ENCODE measurements around the gene ETV6.

Gene ETV6

DNA sequence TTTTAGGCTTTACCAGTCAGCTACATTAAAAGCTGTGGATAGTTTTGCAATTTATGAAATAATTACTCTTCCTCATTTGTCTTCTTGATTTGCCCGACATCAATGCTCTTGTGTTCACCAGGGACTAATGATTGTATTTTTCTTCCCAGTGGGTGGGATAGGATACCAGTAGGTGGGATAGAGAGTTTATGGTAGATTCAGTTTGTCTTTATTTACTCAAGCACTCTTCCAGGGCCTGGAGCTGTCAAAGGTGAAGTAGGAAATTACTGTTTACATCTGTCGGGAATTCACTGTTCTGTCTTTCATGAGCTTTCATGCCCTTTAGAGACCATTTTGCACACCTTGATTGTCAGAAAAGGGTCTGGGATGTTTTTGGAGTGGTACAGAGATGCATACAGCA, 36.6 kb downstream of the ETV6 start:
- Histone ChIP-seq H3K4me1 (ENCODE audit: control insufficient read depth, insufficient read depth, low read length) (peaks cover 7% of the 10 kb centered on the region), H3K36me3 (ENCODE audit: insufficient read depth, low read length) (no peaks in the 10 kb centered on the region), H3K4me3 (ENCODE audit: low read length) (no peak overlapping the region), H3K27me3 (ENCODE audit: control insufficient read depth, insufficient read depth, low read length) (no peaks in the 10 kb centered on the region), H3K9me3 (replicated peaks; ENCODE audit: low read length) (no peaks in the 10 kb centered on the region), H3K9ac (ENCODE audit: low read depth, low read length) (no peak overlapping the region), H3K4me2 (ENCODE audit: low read length) (no peak overlapping the region)

DNA sequence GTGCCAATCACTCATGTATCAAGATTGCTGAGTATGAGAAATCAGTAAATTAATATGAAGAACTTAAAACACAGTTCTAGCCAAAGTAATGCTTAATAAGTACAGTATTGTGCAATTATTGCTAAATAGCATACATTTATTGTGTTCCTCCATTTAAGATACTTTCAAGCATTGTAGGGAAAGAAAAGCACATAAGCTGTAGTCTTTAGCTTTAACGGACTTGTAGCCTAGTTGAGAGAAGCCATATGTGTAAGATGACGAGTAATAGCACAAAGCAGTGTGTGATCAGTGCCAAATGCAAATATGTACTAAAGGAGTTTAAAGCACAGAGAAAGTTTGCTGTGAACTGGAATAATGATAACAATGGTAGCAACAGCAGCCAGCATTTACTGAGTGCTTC, 38.1 kb downstream of the ETV6 start:
- H3K4me3 ChIP-seq (ENCODE audit: low read length), result no peak overlapping the region
- H3K36me3 ChIP-seq (ENCODE audit: insufficient read depth, low read length), result no peaks in the 10 kb centered on the region
- no peak overlapping the region for H3K4me2 ChIP-seq (ENCODE audit: low read length)
- peaks cover 7% of the 10 kb centered on the region for H3K4me1 ChIP-seq (ENCODE audit: control insufficient read depth, insufficient read depth, low read length)
- H3K9ac ChIP-seq (ENCODE audit: low read depth, low read length), result no peak overlapping the region
- no peaks in the 10 kb centered on the region for H3K9me3 ChIP-seq (replicated peaks; ENCODE audit: low read length)
- H3K27me3 ChIP-seq (ENCODE audit: control insufficient read depth, insufficient read depth, low read length), result no peaks in the 10 kb centered on the region

DNA sequence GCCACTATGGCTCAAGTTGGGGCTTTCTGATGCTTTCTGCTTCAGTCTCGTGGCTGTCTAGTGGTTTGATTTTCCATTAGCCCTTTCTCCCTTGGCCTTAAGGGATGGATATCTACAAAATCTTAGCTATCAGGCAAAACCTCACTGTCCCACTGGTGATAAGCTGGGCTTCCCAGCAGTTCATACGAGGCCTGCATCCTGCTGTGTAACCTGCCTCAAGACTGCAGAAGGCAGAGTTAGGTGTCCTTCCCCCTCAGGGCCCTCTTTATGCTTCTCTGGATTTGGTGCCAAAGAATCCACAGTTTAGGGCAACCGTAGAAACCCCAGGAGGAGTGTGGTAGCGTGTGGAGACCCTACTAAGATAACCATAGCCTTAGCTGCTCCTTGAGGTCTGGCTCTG, 38.9 kb downstream of the ETV6 start:
- Histone ChIP-seq H3K36me3 (ENCODE audit: insufficient read depth, low read length) (no peaks in the 10 kb centered on the region), H3K9me3 (replicated peaks; ENCODE audit: low read length) (no peaks in the 10 kb centered on the region), H3K4me3 (ENCODE audit: low read length) (no peak overlapping the region), H3K9ac (ENCODE audit: low read depth, low read length) (no peak overlapping the region), H3K4me1 (ENCODE audit: control insufficient read depth, insufficient read depth, low read length) (peaks cover 7% of the 10 kb centered on the region), H3K27me3 (ENCODE audit: control insufficient read depth, insufficient read depth, low read length) (no peaks in the 10 kb centered on the region), H3K4me2 (ENCODE audit: low read length) (no peak overlapping the region)

GRCh38 chr12:11688831-11689230, 39.4 kb downstream of the ETV6 start:
- Histone ChIP-seq H3K9ac (ENCODE audit: low read depth, low read length) (no peak overlapping the region), H3K27me3 (ENCODE audit: control insufficient read depth, insufficient read depth, low read length) (no peaks in the 10 kb centered on the region), H3K4me2 (ENCODE audit: low read length) (no peak overlapping the region), H3K36me3 (ENCODE audit: insufficient read depth, low read length) (no peaks in the 10 kb centered on the region), H3K4me3 (ENCODE audit: low read length) (no peak overlapping the region), H3K9me3 (replicated peaks; ENCODE audit: low read length) (no peaks in the 10 kb centered on the region), H3K4me1 (ENCODE audit: control insufficient read depth, insufficient read depth, low read length) (peaks cover 7% of the 10 kb centered on the region)

DNA sequence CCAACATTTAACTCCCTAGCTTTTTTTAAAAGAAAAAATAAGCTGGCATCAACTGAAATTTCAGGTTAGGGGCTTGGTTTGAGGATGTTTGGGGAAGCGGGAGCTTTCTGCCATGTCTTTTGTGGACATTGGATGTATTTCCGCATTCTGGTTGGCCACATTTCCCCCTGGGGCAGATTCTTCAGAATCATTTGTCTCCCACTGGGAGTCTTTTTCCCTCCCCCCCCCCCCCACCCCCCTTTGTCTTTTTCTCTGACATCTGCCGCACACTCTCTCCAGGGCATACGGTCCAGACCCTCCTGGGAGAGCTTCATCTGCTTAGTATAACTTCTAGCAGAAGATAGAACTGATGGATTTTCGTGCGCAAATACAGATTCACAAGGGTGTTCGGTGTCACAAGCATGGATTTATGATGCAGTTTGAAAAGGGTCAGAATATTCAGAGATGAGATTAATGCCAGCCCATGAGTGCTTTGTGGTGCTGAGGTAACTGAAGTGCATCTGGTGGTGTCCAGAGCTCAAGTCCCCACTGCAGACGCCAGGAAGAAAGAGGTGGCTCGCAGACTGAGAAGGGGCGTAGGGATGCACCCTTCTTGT, 40.2 kb downstream of the ETV6 start:
- Histone ChIP-seq H3K4me3 (ENCODE audit: low read length) (no peak overlapping the region), H3K9me3 (replicated peaks; ENCODE audit: low read length) (no peaks in the 10 kb centered on the region), H3K27me3 (ENCODE audit: control insufficient read depth, insufficient read depth, low read length) (no peaks in the 10 kb centered on the region), H3K4me2 (ENCODE audit: low read length) (no peak overlapping the region), H3K4me1 (ENCODE audit: control insufficient read depth, insufficient read depth, low read length) (peaks cover under 1% of the 10 kb centered on the region), H3K36me3 (ENCODE audit: insufficient read depth, low read length) (no peaks in the 10 kb centered on the region), H3K9ac (ENCODE audit: low read depth, low read length) (no peak overlapping the region)

GRCh38 chr12:11693067-11693466, 43.6 kb downstream of the ETV6 start:
- Histone ChIP-seq H3K9ac (ENCODE audit: low read depth, low read length) (no peak overlapping the region), H3K4me1 (ENCODE audit: control insufficient read depth, insufficient read depth, low read length) (peaks cover 16% of the 10 kb centered on the region), H3K4me3 (ENCODE audit: low read length) (no peak overlapping the region), H3K4me2 (ENCODE audit: low read length) (no peak overlapping the region), H3K9me3 (replicated peaks; ENCODE audit: low read length) (no peaks in the 10 kb centered on the region), H3K36me3 (ENCODE audit: insufficient read depth, low read length) (no peaks in the 10 kb centered on the region), H3K27me3 (ENCODE audit: control insufficient read depth, insufficient read depth, low read length) (no peaks in the 10 kb centered on the region)

GRCh38 chr12:11693601-11694000, 44.1 kb downstream of the ETV6 start:
- no peak overlapping the region for H3K9ac ChIP-seq (ENCODE audit: low read depth, low read length)
- no peak overlapping the region for H3K4me3 ChIP-seq (ENCODE audit: low read length)
- no peak overlapping the region for H3K4me2 ChIP-seq (ENCODE audit: low read length)
- no peaks in the 10 kb centered on the region for H3K36me3 ChIP-seq (ENCODE audit: insufficient read depth, low read length)
- peaks cover 20% of the 10 kb centered on the region for H3K4me1 ChIP-seq (ENCODE audit: control insufficient read depth, insufficient read depth, low read length)
- H3K27me3 ChIP-seq (ENCODE audit: control insufficient read depth, insufficient read depth, low read length), result no peaks in the 10 kb centered on the region
- H3K9me3 ChIP-seq (replicated peaks; ENCODE audit: low read length), result no peaks in the 10 kb centered on the region

GRCh38 chr12:11694528-11694927, 45.1 kb downstream of the ETV6 start:
- H3K4me1 ChIP-seq (ENCODE audit: control insufficient read depth, insufficient read depth, low read length), result peaks cover 20% of the 10 kb centered on the region
- no peak overlapping the region for H3K4me3 ChIP-seq (ENCODE audit: low read length)
- no peak overlapping the region for H3K9ac ChIP-seq (ENCODE audit: low read depth, low read length)
- H3K4me2 ChIP-seq (ENCODE audit: low read length), result no peak overlapping the region
- no peaks in the 10 kb centered on the region for H3K36me3 ChIP-seq (ENCODE audit: insufficient read depth, low read length)
- H3K9me3 ChIP-seq (replicated peaks; ENCODE audit: low read length), result no peaks in the 10 kb centered on the region
- no peaks in the 10 kb centered on the region for H3K27me3 ChIP-seq (ENCODE audit: control insufficient read depth, insufficient read depth, low read length)

GRCh38 chr12:11695321-11695720, 45.8 kb downstream of the ETV6 start:
- H3K4me1 ChIP-seq (ENCODE audit: control insufficient read depth, insufficient read depth, low read length), result peaks cover 20% of the 10 kb centered on the region
- no peak overlapping the region for H3K4me2 ChIP-seq (ENCODE audit: low read length)
- H3K4me3 ChIP-seq (ENCODE audit: low read length), result no peak overlapping the region
- H3K9me3 ChIP-seq (replicated peaks; ENCODE audit: low read length), result no peaks in the 10 kb centered on the region
- no peak overlapping the region for H3K9ac ChIP-seq (ENCODE audit: low read depth, low read length)
- no peaks in the 10 kb centered on the region for H3K36me3 ChIP-seq (ENCODE audit: insufficient read depth, low read length)
- H3K27me3 ChIP-seq (ENCODE audit: control insufficient read depth, insufficient read depth, low read length), result no peaks in the 10 kb centered on the region

DNA sequence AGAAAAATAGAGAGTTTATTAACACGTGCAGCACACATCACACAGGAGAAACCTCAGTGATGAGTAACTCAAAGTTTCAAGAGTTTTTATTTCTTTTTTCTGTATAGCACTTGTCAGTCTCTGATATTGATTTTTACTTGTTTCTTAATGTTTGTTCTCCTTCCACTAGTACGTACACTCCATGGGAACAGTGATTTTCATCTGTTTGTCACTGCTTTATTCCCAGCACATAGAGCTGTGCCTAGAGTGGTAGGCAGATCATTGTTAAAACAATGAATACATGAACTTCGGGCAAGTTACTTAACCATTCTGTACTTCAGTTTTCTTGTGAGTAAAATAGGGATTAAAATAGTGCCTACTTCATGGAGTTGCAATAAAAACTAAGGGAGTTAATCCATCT, 46.6 kb downstream of the ETV6 start:
- Histone ChIP-seq H3K9me3 (replicated peaks; ENCODE audit: low read length) (no peaks in the 10 kb centered on the region), H3K36me3 (ENCODE audit: insufficient read depth, low read length) (no peaks in the 10 kb centered on the region), H3K4me3 (ENCODE audit: low read length) (no peak overlapping the region), H3K4me2 (ENCODE audit: low read length) (no peak overlapping the region), H3K27me3 (ENCODE audit: control insufficient read depth, insufficient read depth, low read length) (no peaks in the 10 kb centered on the region), H3K4me1 (ENCODE audit: control insufficient read depth, insufficient read depth, low read length) (peaks cover 20% of the 10 kb centered on the region), H3K9ac (ENCODE audit: low read depth, low read length) (no peak overlapping the region)

- Histone ChIP-seq H3K9me3 (replicated peaks; ENCODE audit: low read length) (no peaks in the 10 kb centered on the region), H3K9ac (ENCODE audit: low read depth, low read length) (no peak overlapping the region), H3K36me3 (ENCODE audit: insufficient read depth, low read length) (no peaks in the 10 kb centered on the region), H3K4me2 (ENCODE audit: low read length) (no peak overlapping the region), H3K4me1 (ENCODE audit: control insufficient read depth, insufficient read depth, low read length) (peaks cover 20% of the 10 kb centered on the region), H3K27me3 (ENCODE audit: control insufficient read depth, insufficient read depth, low read length) (no peaks in the 10 kb centered on the region), H3K4me3 (ENCODE audit: low read length) (no peak overlapping the region)
Observed at GRCh38 chr12:11697131-11697530, 47.7 kb downstream of the ETV6 start.

- Histone ChIP-seq H3K4me1 (ENCODE audit: control insufficient read depth, insufficient read depth, low read length) (peaks cover 20% of the 10 kb centered on the region), H3K9me3 (replicated peaks; ENCODE audit: low read length) (no peaks in the 10 kb centered on the region), H3K27me3 (ENCODE audit: control insufficient read depth, insufficient read depth, low read length) (no peaks in the 10 kb centered on the region), H3K9ac (ENCODE audit: low read depth, low read length) (no peak overlapping the region), H3K36me3 (ENCODE audit: insufficient read depth, low read length) (no peaks in the 10 kb centered on the region), H3K4me3 (ENCODE audit: low read length) (no peak overlapping the region), H3K4me2 (ENCODE audit: low read length) (peak overlapping the region; percentile 28)
Observed at GRCh38 chr12:11697670-11698387, 48.4 kb downstream of the ETV6 start.

Data from skeletal muscle satellite cell (primary cell).